NB4 (cell line): ENCODE data around the gene SESN3.

Experiments
- MYC ChIP-seq: IDR thresholded peaks from 2 replicates; pipeline ENCODE4 v1.6.1; 2011; ENCODE audit warnings: low read depth, low read length
- POLR2A ChIP-seq: IDR thresholded peaks from 2 replicates; pipeline ENCODE4 v1.6.1; 2011; ENCODE audit warnings: mild to moderate bottlenecking; ENCODE audit not compliant: insufficient read length; ENCODE audit errors: extremely low read depth
- TF ChIP-seq, protein P1 (sequence below): IDR thresholded peaks from one replicate; pipeline ENCODE4 v1.5.1; 2012; ENCODE audit warnings: low read depth, low read length
- TF ChIP-seq, protein P2 (sequence below): IDR thresholded peaks from 2 replicates; pipeline ENCODE4 v1.6.1; 2011; ENCODE audit warnings: low read depth, low read length

DNA sequence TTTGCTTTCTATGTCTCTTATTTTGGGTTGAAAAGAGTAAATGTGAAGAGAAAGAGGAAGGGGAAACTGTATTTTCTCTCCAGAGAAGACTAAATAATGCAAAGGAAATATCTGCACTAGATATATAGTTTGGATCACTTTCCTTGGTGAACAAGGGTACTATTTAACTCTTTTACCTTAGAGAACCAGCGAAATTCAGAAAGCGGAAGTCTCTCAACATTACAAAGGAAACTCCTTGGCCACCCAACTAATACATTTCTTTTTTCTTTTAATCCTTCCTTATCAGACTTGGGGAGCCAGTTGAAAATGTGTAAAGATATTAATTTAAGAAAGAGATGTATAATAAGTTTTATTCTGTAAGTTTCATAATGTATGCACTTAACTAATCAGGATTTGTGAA lies 64.2 kb downstream of the SESN3 start:
- TF ChIP-seq, protein P1, sequence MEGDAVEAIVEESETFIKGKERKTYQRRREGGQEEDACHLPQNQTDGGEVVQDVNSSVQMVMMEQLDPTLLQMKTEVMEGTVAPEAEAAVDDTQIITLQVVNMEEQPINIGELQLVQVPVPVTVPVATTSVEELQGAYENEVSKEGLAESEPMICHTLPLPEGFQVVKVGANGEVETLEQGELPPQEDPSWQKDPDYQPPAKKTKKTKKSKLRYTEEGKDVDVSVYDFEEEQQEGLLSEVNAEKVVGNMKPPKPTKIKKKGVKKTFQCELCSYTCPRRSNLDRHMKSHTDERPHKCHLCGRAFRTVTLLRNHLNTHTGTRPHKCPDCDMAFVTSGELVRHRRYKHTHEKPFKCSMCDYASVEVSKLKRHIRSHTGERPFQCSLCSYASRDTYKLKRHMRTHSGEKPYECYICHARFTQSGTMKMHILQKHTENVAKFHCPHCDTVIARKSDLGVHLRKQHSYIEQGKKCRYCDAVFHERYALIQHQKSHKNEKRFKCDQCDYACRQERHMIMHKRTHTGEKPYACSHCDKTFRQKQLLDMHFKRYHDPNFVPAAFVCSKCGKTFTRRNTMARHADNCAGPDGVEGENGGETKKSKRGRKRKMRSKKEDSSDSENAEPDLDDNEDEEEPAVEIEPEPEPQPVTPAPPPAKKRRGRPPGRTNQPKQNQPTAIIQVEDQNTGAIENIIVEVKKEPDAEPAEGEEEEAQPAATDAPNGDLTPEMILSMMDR = no peak
- TF ChIP-seq POLR2A (no peak), MYC (no peak)
- TF ChIP-seq, protein P2, sequence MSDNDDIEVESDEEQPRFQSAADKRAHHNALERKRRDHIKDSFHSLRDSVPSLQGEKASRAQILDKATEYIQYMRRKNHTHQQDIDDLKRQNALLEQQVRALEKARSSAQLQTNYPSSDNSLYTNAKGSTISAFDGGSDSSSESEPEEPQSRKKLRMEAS = no peak
